ENCODE measurements around the gene SCUBE1. TPM values are rescaled to one million over a fixed set of nuclear protein-coding genes. Genes with fewer than 3 reads are reported as not detected.

The SCUBE1 gene
- total and polyA plus RNA-seq, 2 donors (not counting 3 experiments of a cell fraction or from before 2014, with no cell fraction given): 0.07 TPM; not detected in 1

DNA sequence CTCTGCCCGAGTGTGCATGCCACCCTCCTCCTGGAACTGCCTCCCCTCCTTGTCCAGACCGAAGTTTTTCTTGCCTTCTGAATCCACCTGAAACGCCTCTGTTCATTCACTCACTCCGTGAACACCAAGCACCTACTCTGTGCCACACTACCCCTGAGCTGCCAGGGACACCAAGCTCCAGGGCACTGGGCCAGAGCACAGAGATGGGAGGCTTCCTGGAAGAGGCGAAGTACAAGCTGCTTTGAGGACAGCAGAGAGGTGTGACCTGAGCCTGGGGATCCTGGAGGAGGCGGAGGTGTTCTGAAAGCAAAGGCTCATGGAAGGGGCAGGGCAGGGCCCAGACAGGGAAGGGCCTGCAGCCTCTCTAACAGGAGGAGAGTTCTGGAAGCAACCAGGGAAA, 47.5 kb downstream of the SCUBE1 start:
- no peaks in the 10 kb centered on the region for H3K9me1 ChIP-seq (replicated peaks; ENCODE audit: control insufficient read depth, extremely low read depth, insufficient read depth, low read length)
- intact Hi-C loops (cut with micrococcal nuclease): no loop called here
- no TSS peak for BruUV-seq (replicated peaks)

More for the DNA sequence above, 47.5 kb downstream of the SCUBE1 start:
- DNase-seq (ENCODE audit: low read depth, low spot score) (no peak), FAIRE-seq (no peak)
- no peak overlapping the region for H3K9ac ChIP-seq (replicated peaks; ENCODE audit: extremely low read depth, insufficient read depth, low read length)
- H3K36me3 ChIP-seq (ENCODE audit: control insufficient read depth in 2 of 2, extremely low read depth in 1 of 2, insufficient read depth in 2 of 2, low read length in 2 of 2): no peaks in the 10 kb centered on the region
- H3K27me3 ChIP-seq (ENCODE audit: control insufficient read depth in 2 of 2, insufficient read depth in 2 of 2, low read length in 2 of 2): no peaks in the 10 kb centered on the region
- TF ChIP-seq MYC (IDR thresholded peaks at IDR 0.05; ENCODE audit: low read depth, low read length) (no peak), CTCF (IDR thresholded peaks at IDR 0.05; ENCODE audit: extremely low read depth in 1 of 2, insufficient read depth in 1 of 2, low read depth in 1 of 2, low read length in 2 of 2) (no peak), EZH2 (IDR thresholded peaks at IDR 0.05; ENCODE audit: borderline replicate concordance, low read depth, low read length, severe bottlenecking) (no peak), POLR2A (IDR thresholded peaks at IDR 0.05; ENCODE audit: low read depth, low read length) (no peak), FOS (IDR thresholded peaks at IDR 0.05; ENCODE audit: borderline replicate concordance, insufficient read depth, low read length) (no peak), JUN (IDR thresholded peaks at IDR 0.05; ENCODE audit: borderline replicate concordance, insufficient read depth, insufficient read length, low read depth) (no peak), GATA2 (IDR thresholded peaks at IDR 0.05; ENCODE audit: insufficient read depth, insufficient read length, low read depth, low read length) (no peak), POLR2AphosphoS5 (IDR thresholded peaks at IDR 0.05; ENCODE audit: insufficient read depth, low read depth, low read length) (no peak)
- TF ChIP-seq, protein P1, sequence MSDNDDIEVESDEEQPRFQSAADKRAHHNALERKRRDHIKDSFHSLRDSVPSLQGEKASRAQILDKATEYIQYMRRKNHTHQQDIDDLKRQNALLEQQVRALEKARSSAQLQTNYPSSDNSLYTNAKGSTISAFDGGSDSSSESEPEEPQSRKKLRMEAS (IDR thresholded peaks at IDR 0.05; ENCODE audit: insufficient read depth, insufficient read length): no peak
- H3K79me2 ChIP-seq (ENCODE audit: control insufficient read depth, insufficient read depth, low read length): no peaks in the 10 kb centered on the region
- H3K4me1 ChIP-seq (ENCODE audit: control insufficient read depth, extremely low read depth, insufficient read depth, low read length): no peaks in the 10 kb centered on the region
- H3K4me3 ChIP-seq (replicated peaks in 1 of 3; ENCODE audit: insufficient read depth in 1 of 3, low read depth in 1 of 3, low read length in 3 of 3): no peak overlapping the region
- ChIA-PET POLR2A (no interaction called here), CTCF (interaction anchor here (2.2 kb wide), 1 partner anchor 22 kb away, joined by 12 read pairs; no protein-coding TSS in a partner anchor)
- no peaks in the 10 kb centered on the region for H4K20me1 ChIP-seq (replicated peaks; ENCODE audit: control insufficient read depth, extremely low read depth, insufficient read depth, low read length)
- H3K27ac ChIP-seq (ENCODE audit: insufficient read depth, low read depth, low read length): no peak overlapping the region
- no peak overlapping the region for H3K4me2 ChIP-seq (ENCODE audit: insufficient read depth, low read length)
- dilution Hi-C loops (cut with MboI; ENCODE audit: extremely low pct_ligation_motif_present, low sequenced_read_pairs): no loop called here
- H3K9me3 ChIP-seq (replicated peaks; ENCODE audit: control insufficient read depth, insufficient read depth, low read length): no peaks in the 10 kb centered on the region
- no peak overlapping the region for H2AFZ ChIP-seq (ENCODE audit: low read depth, low read length)

Measured in endothelial cell of umbilical vein (primary cell).